B cell (primary cell): Measurements from ENCODE around the gene KCNQ5. TPM values are rescaled to one million over a fixed set of nuclear protein-coding genes. Genes with fewer than 3 reads are reported as not detected.

Experiments
- ATAC-seq: fragments of 200-7000 bp; cut with Tn5 transposase; one replicate; pipeline ENCODE4 v1.10.0; 2021; ENCODE audit warnings: low read depth, mild to moderate bottlenecking, moderate number of reproducible peaks, moderate library complexity
- CTCF ChIA-PET: fragments of 350-600 bp; sonication (Branson Sonifier 250); formaldehyde crosslinking; loops from one replicate; lab custom pipeline; 2021; ENCODE audit warnings: antibody characterized with exemption, inconsistent platforms; lab: Charles Lee
- POLR2A ChIA-PET: fragments of 350-600 bp; sonication (Branson Sonifier 250); formaldehyde crosslinking; loops from one replicate; lab custom pipeline; 2021; ENCODE audit warnings: antibody characterized with exemption; lab: Charles Lee
- DNase-seq: peaks from one replicate; pipeline ENCODE4 v3.0.0; 2013
- H2AFZ ChIP-seq: 2 replicates; pipeline ENCODE4 v1.6.1; 2012; ENCODE audit warnings: mild to moderate bottlenecking, low read depth, low read length; ENCODE audit not compliant: insufficient read depth, poor library complexity, severe bottlenecking
- H3K27ac ChIP-seq, 2 donors: 1 replicate in 1 of 2; 2 replicates in 1 of 2; pipeline ENCODE4 v1.5.1; 2012 to 2013; ENCODE audit warnings: low read length in 2 of 2, mild to moderate bottlenecking in 2 of 2, moderate library complexity in 1 of 2
- H3K27me3 ChIP-seq, 4 experiments: fragments of 200-600 bp in 1 of 4; sonication (generic) in 1 of 4; replicated peaks in 1 of 4; 1 replicate in 2 of 4; 2 replicates in 2 of 4; pipeline versions ENCODE4 v1.6.1 to v1.7.0; 2013 to 2016; ENCODE audit warnings: low read length in 3 of 4, mild to moderate bottlenecking in 2 of 4, mixed read lengths in 1 of 4, moderate library complexity in 1 of 4; ENCODE audit not compliant: insufficient read depth in 4 of 4, control insufficient read depth in 3 of 4; ENCODE audit errors: control extremely low read depth in 1 of 4
- H3K36me3 ChIP-seq, 2 experiments: replicated peaks in 1 of 2; 1 replicate in 1 of 2; 2 replicates in 1 of 2; pipeline versions ENCODE4 v1.6.1 to v1.7.1; 2013; ENCODE audit warnings: low read length in 1 of 2; ENCODE audit not compliant: insufficient read depth in 2 of 2, control insufficient read depth in 1 of 2; ENCODE audit errors: control extremely low read depth in 1 of 2, extremely low read depth in 1 of 2
- H3K4me1 ChIP-seq, 2 donors: fragments of 200-600 bp in 1 of 2; sonication (generic) in 1 of 2; 1 replicate in 1 of 2; 2 replicates in 1 of 2; pipeline versions ENCODE4 v1.5.1 to v1.6.1; 2013 to 2017; ENCODE audit warnings: low read length in 2 of 2; ENCODE audit not compliant: control insufficient read depth in 2 of 2, insufficient read depth in 2 of 2
- H3K4me2 ChIP-seq: replicated peaks from 2 replicates; pipeline ENCODE3; 2012; ENCODE audit warnings: mild to moderate bottlenecking, low read depth, low read length; ENCODE audit not compliant: poor library complexity, severe bottlenecking
- H3K4me3 ChIP-seq, 5 experiments: fragments of 200-600 bp in 1 of 5; sonication (generic) in 1 of 5; 1 replicate in 3 of 5; 2 replicates in 2 of 5; pipeline versions ENCODE4 v1.5.1 to v1.7.0; 2011 to 2016; ENCODE audit warnings: low read length in 4 of 5, mild to moderate bottlenecking in 4 of 5, low read depth in 2 of 5, control low read depth in 1 of 5, moderate library complexity in 1 of 5; ENCODE audit not compliant: insufficient read depth in 1 of 5; ENCODE audit errors: control extremely low read depth in 1 of 5, extremely low read depth in 1 of 5
- H3K79me2 ChIP-seq: fragments of 200-600 bp; sonication (generic); one replicate; pipeline ENCODE4 v1.6.0; 2016; ENCODE audit warnings: low read length; ENCODE audit not compliant: control insufficient read depth, insufficient read depth
- H3K9ac ChIP-seq: fragments of 200-600 bp; sonication (generic); 2 replicates; pipeline ENCODE4 v1.6.1; 2017; ENCODE audit warnings: mild to moderate bottlenecking, low read length, moderate library complexity
- H3K9me3 ChIP-seq, 3 donors: one replicate each; pipeline versions ENCODE4 v1.6.1 to v1.7.1; 2013; ENCODE audit warnings: low read length in 2 of 3; ENCODE audit not compliant: control insufficient read depth in 2 of 3, insufficient read depth in 1 of 3; ENCODE audit errors: control extremely low read depth in 1 of 3
- H4K20me1 ChIP-seq: 2 replicates; pipeline ENCODE4 v1.6.0; 2012; ENCODE audit warnings: mild to moderate bottlenecking, low read length; ENCODE audit not compliant: insufficient read depth, control insufficient read depth, poor library complexity, severe bottlenecking
- H3K27ac Mint-ChIP-seq: one replicate; pipeline ENCODE4 v1.8.0; 2021; ENCODE audit warnings: mixed read lengths
- H3K27me3 Mint-ChIP-seq: one replicate; pipeline ENCODE4 v1.8.0; 2021; ENCODE audit warnings: mixed read lengths
- H3K4me1 Mint-ChIP-seq: one replicate; pipeline ENCODE4 v1.8.0; 2021; ENCODE audit warnings: mixed read lengths
- H3K4me3 Mint-ChIP-seq: one replicate; pipeline ENCODE4 v1.8.0; 2021; ENCODE audit warnings: mixed read lengths
- H3K9me3 Mint-ChIP-seq: one replicate; pipeline ENCODE4 v1.8.0; 2022; ENCODE audit warnings: mixed read lengths; ENCODE audit not compliant: insufficient read depth
- CTCF ChIP-seq: fragments of 200-600 bp; IDR thresholded peaks from one replicate; pipeline ENCODE4 v1.8.0; 2022; ENCODE audit warnings: antibody characterized with exemption, mild to moderate bottlenecking
- EZH2 ChIP-seq: IDR thresholded peaks from 2 replicates; pipeline ENCODE4 v1.6.1; 2012; ENCODE audit warnings: borderline replicate concordance, low read depth, mild to moderate bottlenecking, moderate library complexity, low read length; ENCODE audit not compliant: insufficient read depth, poor library complexity, severe bottlenecking
- WGBS: methylation state at CpG from one replicate; pipeline ENCODE4 v1.1.5; 2013; ENCODE audit warnings: missing lambda C conversion rate; ENCODE audit not compliant: insufficient coverage; 5-methylcytosine and 5-hydroxymethylcytosine counted together
- intact Hi-C: fragments of 100-400 bp; cut with micrococcal nuclease; formaldehyde crosslinking; loops from one replicate; pipeline ENCODE4 v1.10.0; 2022
- polyA plus RNA-seq: library from polyadenylated mRNA; depleted of rRNA; stranded (reverse); fragments of >200 nt; gene quantifications from 2 replicates; pipeline ENCODE4 v1.2.3, GENCODE V29; 2012
- total RNA-seq, 2 donors: library from RNA; stranded (reverse); fragments of 120-200 nt in 1 of 2; gene quantifications; 1 replicate in 1 of 2; 2 replicates in 1 of 2; pipeline versions ENCODE4 v1.2.3 to v1.2.4, GENCODE V29; 2013 to 2022

The KCNQ5 gene
- total and polyA plus RNA-seq, 2 donors (not counting 1 experiment from before 2014, with no cell fraction given), result 2.3 to 9.4 TPM

DNA sequence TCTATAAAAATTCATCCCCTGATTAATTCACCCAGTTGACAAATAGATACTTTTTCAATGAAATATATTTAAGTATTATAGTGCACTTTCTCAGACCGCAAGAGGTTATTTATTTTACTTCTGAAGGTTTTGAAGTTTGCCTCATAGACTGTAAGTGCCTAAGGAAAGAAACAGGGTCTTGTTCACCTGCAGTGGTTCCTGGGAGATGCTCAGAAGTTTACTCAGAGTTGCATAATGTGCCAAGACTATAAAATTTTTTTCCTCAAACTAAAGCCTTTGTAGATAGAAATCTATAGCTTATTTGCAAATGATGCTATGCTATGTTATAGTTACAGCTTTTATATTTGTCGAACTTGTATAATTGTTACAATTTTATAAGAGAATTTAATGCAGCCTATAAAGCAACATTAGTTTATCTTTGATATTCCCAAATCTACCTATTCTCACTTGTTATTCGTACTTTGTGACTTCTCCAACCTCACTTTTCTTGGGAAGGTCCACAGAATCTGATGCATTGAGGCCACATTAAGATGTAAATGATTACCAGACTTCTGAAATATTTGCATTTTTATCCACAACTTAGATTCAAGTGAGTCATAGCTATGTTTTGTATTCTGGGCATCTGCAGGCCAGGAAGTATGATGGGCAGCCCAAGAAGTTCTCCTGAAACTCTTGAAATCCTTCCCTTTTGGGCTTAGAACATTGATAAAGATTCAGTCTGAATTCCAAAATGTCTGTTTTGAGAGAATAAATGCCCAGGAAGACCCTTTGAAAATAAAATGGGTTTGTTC is 35.7 kb downstream of the KCNQ5 start:
- H3K4me1 Mint-ChIP-seq, result peaks cover 12% of the 10 kb centered on the region
- no peak overlapping the region for H3K4me3 Mint-ChIP-seq
- Histone ChIP-seq H3K79me2 (peaks cover 43% of the 10 kb centered on the region), H2AFZ (no peak overlapping the region), H3K36me3 (no peaks in the 10 kb centered on the region), H3K4me1 (peaks cover 0 to 15% of the 10 kb centered on the region in 2 donors), H4K20me1 (no peaks in the 10 kb centered on the region), H3K27ac (no peak overlapping the region), H3K27me3 (no peaks in the 10 kb centered on the region), H3K4me2 (no peak overlapping the region), H3K9me3 (no peaks in the 10 kb centered on the region), H3K9ac (no peak overlapping the region), H3K4me3 (no peak overlapping the region)
- H3K27me3 Mint-ChIP-seq, result no peaks in the 10 kb centered on the region
- intact Hi-C loops, result no loop called here
- TF ChIP-seq EZH2 (no peak), CTCF (no peak)
- DNase-seq, result no peak
- ChIA-PET POLR2A (no interaction called here), CTCF (no interaction called here)
- H3K27ac Mint-ChIP-seq, result no peak overlapping the region
- no peaks in the 10 kb centered on the region for H3K9me3 Mint-ChIP-seq
- no peak for ATAC-seq
- WGBS, result no CpG with 5 or more reads among the region's 3 CpGs

- intact Hi-C loops, result no loop called here
- Histone ChIP-seq H3K4me3 (no peak overlapping the region), H3K36me3 (no peaks in the 10 kb centered on the region), H3K4me1 (no peaks in the 10 kb centered on the region), H3K9ac (no peak overlapping the region), H3K79me2 (peaks cover 42% of the 10 kb centered on the region), H3K27ac (no peak overlapping the region), H3K27me3 (no peaks in the 10 kb centered on the region), H3K4me2 (no peak overlapping the region), H2AFZ (no peak overlapping the region), H3K9me3 (no peaks in the 10 kb centered on the region), H4K20me1 (no peaks in the 10 kb centered on the region)
- no peak overlapping the region for H3K4me3 Mint-ChIP-seq
- no peak for TF ChIP-seq EZH2
- no peak for TF ChIP-seq CTCF
- ATAC-seq (no peak), DNase-seq (no peak)
- no peak overlapping the region for H3K27ac Mint-ChIP-seq
- no peaks in the 10 kb centered on the region for H3K9me3 Mint-ChIP-seq
- ChIA-PET CTCF (interaction anchor here (2.3 kb wide), 1 partner anchor 43 kb away, joined by 10 read pairs; no protein-coding TSS in a partner anchor), POLR2A (interaction anchor here (0.6 kb wide), 1 partner anchor 595 kb away, joined by 5 read pairs; no protein-coding TSS in a partner anchor)
- WGBS, result 97% methylated on average over 3 of the region's 5 CpGs
- H3K27me3 Mint-ChIP-seq, result no peaks in the 10 kb centered on the region
- H3K4me1 Mint-ChIP-seq, result no peaks in the 10 kb centered on the region
Measured at GRCh38 chr6:72659754-72660153, 37.9 kb downstream of the KCNQ5 start.
